Measurements from ENCODE around the gene ADAM19.

Gene ADAM19

GRCh38 chr5:157563373-157563928 is 12.1 kb downstream of the ADAM19 start:
- peak in 3 of 56 donors; percentile 35 to 47 (median 43) for DNase-seq

- peak in 1 of 56 donors; percentile 29 for DNase-seq
Observed at GRCh38 chr5:157562111-157562581, 13.4 kb downstream of the ADAM19 start.

GRCh38 chr5:157561110-157561509 is 14.5 kb downstream of the ADAM19 start:
- DNase-seq, result peak in 1 of 56 donors; percentile 26

- no peak for DNase-seq
Observed at GRCh38 chr5:157559301-157559700, 16.3 kb downstream of the ADAM19 start.

- DNase-seq, result no peak
Observed at GRCh38 chr5:157558681-157559080, 16.9 kb downstream of the ADAM19 start.

- no peak for DNase-seq
Observed at GRCh38 chr5:157558041-157558595, 17.5 kb downstream of the ADAM19 start.

GRCh38 chr5:157556615-157557418 is 18.8 kb downstream of the ADAM19 start:
- no peak for DNase-seq

- no peak for DNase-seq
Observed at GRCh38 chr5:157555037-157555640, 20.4 kb downstream of the ADAM19 start.

GRCh38 chr5:157554179-157555036 is 21.2 kb downstream of the ADAM19 start:
- DNase-seq, result no peak

- DNase-seq, result no peak
Observed at GRCh38 chr5:157552650-157553049, 22.9 kb downstream of the ADAM19 start.

GRCh38 chr5:157550663-157551062 is 24.9 kb downstream of the ADAM19 start:
- DNase-seq, result no peak

GRCh38 chr5:157549954-157550549 is 25.5 kb downstream of the ADAM19 start:
- no peak for DNase-seq

- DNase-seq, result no peak
Observed at GRCh38 chr5:157549283-157549629, 26.3 kb downstream of the ADAM19 start.

GRCh38 chr5:157548513-157549282 is 26.9 kb downstream of the ADAM19 start:
- no peak for DNase-seq

GRCh38 chr5:157547941-157548512 is 27.5 kb downstream of the ADAM19 start:
- DNase-seq, result no peak

GRCh38 chr5:157546456-157547100 is 29.0 kb downstream of the ADAM19 start:
- peak in 1 of 56 donors; percentile 11 for DNase-seq

GRCh38 chr5:157545610-157546310 is 29.8 kb downstream of the ADAM19 start:
- no peak for DNase-seq

GRCh38 chr5:157544623-157544989 is 31.0 kb downstream of the ADAM19 start:
- DNase-seq, result no peak

Data from amygdala (tissue), 56 donors.